Right kidney (tissue), 1 donor: ENCODE data around the gene SYT7.

Experiments used
- DNase-seq: peaks from one replicate; pipeline ENCODE4 v3.0.0-alpha.2; 2016

Gene SYT7

GRCh38 chr11:61609000-61609979 lies 28.4 kb upstream of the SYT7 start:
- no peak for DNase-seq

- DNase-seq: no peak
Observed at GRCh38 chr11:61607920-61608599, 27.2 kb upstream of the SYT7 start.

GRCh38 chr11:61607426-61607825 lies 26.6 kb upstream of the SYT7 start:
- DNase-seq: no peak

- DNase-seq: no peak
Observed at GRCh38 chr11:61603667-61604066, 22.8 kb upstream of the SYT7 start.

- no peak for DNase-seq
Observed at GRCh38 chr11:61602775-61603569, 22.1 kb upstream of the SYT7 start.

- DNase-seq: no peak
Observed at GRCh38 chr11:61601512-61601911, 20.6 kb upstream of the SYT7 start.

GRCh38 chr11:61599968-61600710 lies 19.3 kb upstream of the SYT7 start:
- DNase-seq: no peak

GRCh38 chr11:61598886-61599868 lies 18.3 kb upstream of the SYT7 start:
- DNase-seq: no peak

- DNase-seq: no peak
Observed at GRCh38 chr11:61598374-61598773, 17.5 kb upstream of the SYT7 start.

- DNase-seq: no peak
Observed at GRCh38 chr11:61596990-61597389, 16.1 kb upstream of the SYT7 start.

- no peak for DNase-seq
Observed at GRCh38 chr11:61596542-61596941, 15.7 kb upstream of the SYT7 start.

- DNase-seq: no peak
Observed at GRCh38 chr11:61594907-61595257, 14.0 kb upstream of the SYT7 start.

- no peak for DNase-seq
Observed at GRCh38 chr11:61593151-61593550, 12.3 kb upstream of the SYT7 start.

- no peak for DNase-seq
Observed at GRCh38 chr11:61592176-61592575, 11.3 kb upstream of the SYT7 start.

- no peak for DNase-seq
Observed at GRCh38 chr11:61589961-61590360, 9.1 kb upstream of the SYT7 start.

- DNase-seq: no peak
Observed at GRCh38 chr11:61588728-61589191, 7.9 kb upstream of the SYT7 start.

GRCh38 chr11:61587951-61588727 lies 7.3 kb upstream of the SYT7 start:
- DNase-seq: peak; percentile 55

GRCh38 chr11:61587541-61587941 lies 6.7 kb upstream of the SYT7 start:
- peak; percentile 69 for DNase-seq

- DNase-seq: no peak
Observed at GRCh38 chr11:61586792-61587430, 6.0 kb upstream of the SYT7 start.
